Hematopoietic multipotent progenitor cell treated with erythropoietin and hydrocortisone succinate and interleukin-3 and kit ligand, for 15 days (in vitro differentiated cells): ENCODE results near the gene F2RL1.
"Not testable (repeated sequence)": the region's sequence is repeated elsewhere in the genome, so short reads cannot be mapped to it uniquely, and the experiment has no call there.

ENCODE experiments used
- DNase-seq: peaks from one replicate; pipeline ENCODE4 v3.0.0-alpha.2; 2015; ENCODE audit warnings: low spot score

Gene F2RL1

DNA sequence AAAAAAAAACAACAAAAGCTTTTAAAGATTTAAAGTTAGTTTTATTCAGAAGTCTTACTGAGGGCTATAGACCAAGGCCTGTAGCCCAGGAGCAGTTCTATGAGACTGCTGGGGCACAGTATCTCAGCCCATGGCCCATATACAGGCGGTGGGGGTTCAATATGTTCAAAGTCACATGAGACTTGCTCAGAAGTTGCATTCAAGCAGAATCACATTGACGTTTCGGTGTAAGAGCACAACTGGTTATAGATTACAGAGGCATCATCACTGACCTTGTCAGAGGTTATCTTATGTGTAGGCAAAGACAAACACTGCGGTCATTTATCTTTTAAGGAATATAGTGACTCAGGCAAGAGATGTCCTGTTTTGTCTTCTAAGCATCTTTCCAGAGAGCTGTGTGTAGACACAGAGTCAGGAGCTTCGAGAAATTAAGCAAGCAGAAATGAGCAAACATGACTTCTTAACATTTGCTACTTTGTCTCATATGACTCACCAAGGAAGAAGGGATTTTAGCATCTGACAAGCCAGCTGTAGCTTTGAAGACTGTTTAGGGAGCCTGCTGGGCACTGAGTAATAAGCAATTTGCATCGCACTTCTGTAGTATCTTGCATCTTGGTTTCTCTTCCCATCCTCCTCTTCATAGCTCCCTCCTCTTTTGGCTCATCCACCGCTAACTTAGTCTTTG lies 12.9 kb upstream of the F2RL1 start:
- no peak for DNase-seq

DNA sequence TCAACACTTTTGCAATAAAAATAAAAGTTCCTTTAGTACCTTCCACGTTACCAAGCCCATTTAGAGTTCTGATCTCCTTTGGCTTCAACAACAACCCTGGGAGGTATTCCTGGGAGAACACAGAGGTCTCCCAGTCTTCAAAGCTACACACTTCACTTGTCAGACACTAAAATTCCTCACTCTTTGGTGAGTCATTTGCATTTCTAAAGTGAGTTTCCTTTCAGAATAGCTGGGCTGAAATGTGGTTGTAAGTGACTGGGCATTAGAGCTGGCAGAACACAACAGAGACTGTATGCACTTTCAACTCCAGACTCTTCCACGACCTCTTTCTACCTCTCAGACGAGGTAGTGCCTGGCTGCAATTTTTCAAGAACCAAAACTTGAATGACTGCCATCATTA lies 11.5 kb upstream of the F2RL1 start:
- no peak for DNase-seq

DNA sequence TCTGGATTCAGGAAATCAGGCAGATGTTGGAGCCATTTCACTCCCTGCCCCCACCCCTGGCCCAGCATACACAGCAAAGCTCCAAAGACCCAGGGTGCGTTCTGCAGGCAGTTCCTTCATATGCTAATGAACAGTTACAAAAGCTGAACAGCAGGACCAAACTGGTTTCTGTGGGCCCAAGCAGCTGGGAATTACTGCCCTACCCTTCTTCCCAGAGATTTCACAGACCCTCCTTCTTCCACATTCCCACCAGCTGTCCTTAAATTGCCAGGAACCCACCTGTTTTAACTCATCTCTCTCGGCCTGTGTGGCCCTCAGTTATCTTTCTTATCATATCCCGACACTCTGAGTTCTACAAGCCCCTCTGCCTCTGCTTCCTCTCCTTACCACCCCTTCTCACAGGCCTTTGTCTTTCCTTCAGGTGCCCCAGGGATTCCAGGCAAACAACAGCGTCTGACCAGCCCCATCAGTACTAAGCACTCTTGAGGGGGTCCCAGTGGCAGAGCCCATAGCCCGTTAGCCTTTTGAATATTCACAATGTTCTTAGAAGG lies 10.6 kb upstream of the F2RL1 start:
- no peak for DNase-seq

GRCh38 chr5:76809141-76809540 lies 9.7 kb upstream of the F2RL1 start:
- DNase-seq = no peak

DNA sequence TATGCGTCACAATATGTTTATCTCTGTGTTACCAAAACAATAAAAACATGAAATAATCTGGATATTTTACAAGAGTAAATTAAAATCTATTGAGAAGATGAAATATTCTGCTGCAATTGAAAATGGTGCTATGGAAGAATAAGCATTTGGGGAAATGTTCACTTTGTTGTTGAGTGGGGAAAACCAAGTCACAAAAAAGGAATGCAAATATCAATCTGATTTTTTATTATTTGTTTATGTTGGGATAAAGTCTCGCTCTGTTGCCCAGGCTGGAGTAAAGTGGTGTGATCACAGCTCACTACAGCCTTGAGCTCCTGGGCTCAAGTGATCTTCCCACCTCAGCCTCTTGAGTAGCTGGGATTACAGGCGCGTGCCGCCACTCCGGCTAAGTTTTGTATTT lies 8.6 kb upstream of the F2RL1 start:
- DNase-seq = no peak

DNA sequence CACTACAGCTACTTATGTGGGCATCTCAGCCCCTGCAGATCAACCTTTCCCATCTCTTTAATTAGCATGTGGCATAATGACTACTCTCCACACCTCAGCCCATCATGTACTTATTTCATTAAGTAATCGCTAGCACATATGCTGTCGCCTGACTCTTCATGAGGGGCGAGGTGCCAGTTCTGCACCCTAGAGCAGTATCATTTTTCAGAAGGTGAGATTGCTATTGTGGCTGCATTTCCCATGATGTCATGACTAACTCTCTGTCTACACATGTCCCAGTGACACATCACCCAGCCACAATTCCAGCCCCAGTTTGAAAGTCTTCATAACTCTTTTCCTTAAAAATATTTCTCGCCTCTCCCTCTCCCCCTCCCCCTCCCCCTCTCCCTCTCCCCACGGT lies 7.6 kb upstream of the F2RL1 start:
- DNase-seq = no peak

GRCh38 chr5:76812209-76812608 lies 6.6 kb upstream of the F2RL1 start:
- DNase-seq = not testable (repeated sequence)

GRCh38 chr5:76813982-76814562 lies 4.8 kb upstream of the F2RL1 start:
- no peak for DNase-seq

DNA sequence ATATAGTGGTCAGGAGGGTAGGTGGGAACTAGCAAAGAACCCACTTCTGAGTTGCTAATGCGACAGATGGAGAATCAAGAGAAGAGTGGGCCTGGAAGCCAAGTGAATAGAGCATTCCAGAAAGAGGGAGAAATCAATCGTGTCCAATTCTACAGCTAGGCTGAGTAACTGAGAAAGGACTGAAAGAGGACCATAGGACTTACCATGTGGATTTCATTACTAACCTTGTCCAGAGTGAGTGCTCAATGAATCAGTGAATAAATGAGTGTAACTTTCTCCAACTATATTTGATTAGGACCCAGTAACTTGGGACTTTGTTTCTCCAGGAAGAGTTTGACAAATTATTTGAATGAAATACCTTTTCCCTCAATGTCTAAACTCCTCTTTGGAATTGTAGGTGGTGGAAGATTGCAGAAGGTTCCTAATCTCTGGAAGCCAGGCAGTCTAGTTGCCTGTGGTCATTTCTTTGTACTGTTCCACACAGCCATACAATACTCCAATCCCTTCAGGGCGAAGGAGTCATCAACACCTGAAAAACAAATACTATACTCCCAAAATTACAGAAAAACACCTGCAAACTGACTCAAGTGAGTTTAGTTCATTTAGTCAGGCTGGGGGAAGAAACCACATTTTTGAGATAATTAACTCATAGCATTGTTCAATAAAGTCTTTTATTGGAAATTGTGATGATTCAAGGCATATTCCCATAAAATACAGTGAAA lies 2.6 kb upstream of the F2RL1 start:
- DNase-seq = no peak

GRCh38 chr5:76819851-76820525 lies 1.2 kb downstream of the F2RL1 start:
- no peak for DNase-seq

GRCh38 chr5:76820526-76820890 lies 1.7 kb downstream of the F2RL1 start:
- DNase-seq = no peak

DNA sequence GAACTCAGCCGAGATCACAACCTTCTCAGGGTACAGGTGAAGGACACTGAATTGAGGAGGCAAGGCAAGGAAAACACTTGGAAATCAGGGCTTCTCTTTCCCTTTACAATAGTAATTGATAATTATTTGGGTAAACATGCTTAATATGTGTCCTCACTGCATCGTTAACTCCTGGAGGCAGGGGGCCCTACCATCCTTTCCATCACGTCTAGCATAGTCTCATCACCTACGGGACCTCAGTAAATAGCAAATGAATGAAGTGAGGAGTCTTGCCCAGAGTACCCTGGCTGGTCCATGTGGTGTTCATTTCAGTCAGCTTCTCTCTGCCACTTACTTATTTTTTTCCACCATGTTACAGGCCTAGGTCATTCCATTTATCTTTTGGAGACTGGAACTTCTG lies 2.3 kb downstream of the F2RL1 start:
- no peak for DNase-seq

DNA sequence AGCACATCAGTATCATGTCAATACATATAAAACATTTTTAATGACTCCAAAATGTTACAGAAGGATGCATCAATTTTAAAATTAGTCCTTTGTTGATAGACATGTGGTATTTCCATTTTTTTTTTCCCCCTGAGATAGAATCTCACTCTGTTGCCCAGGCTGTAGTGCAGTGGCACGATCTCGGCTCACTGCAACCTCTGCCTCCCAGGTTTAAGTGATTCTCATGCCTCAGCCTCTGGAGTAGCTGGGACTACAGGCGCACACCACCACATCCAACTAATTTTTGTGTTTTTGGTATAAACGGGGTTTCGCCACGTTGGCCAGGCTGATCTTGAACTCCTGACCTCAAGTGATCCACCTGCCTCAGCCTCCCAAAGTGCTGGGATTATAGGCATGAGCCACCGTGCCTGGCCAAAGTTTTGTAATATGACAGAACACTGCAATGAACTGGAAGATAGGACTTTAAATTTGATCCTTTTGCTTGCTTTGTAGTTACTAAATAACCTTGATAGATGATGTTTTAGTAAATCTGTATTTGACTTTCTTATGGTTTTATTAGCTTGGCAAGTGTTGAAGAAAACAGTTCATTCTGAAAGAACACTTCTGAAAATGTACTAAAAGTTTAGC lies 3.4 kb downstream of the F2RL1 start:
- DNase-seq = not testable (repeated sequence)

DNA sequence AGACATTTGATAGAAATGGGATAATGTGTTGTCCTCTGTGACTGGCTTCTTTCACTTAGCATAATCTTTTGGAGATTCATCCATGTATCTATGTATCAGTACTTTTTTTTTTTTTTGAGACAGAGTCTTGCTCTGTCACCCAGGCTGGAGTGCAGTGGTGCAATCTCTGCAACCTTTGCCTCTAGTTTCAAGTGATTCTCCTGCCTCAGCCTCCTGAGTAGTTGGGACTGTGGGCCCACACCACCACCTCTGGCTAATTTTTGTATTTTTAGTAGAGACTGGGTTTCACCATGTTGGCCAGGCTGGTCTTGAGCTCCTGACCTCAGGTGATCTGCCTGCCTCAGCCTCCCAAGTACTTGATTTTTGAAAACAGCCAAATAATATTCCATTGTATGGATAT lies 7.6 kb downstream of the F2RL1 start:
- DNase-seq = not testable (repeated sequence)

GRCh38 chr5:76831110-76831452 lies 12.3 kb downstream of the F2RL1 start:
- no peak for DNase-seq

GRCh38 chr5:76836181-76836580 lies 17.4 kb downstream of the F2RL1 start:
- no peak for DNase-seq

DNA sequence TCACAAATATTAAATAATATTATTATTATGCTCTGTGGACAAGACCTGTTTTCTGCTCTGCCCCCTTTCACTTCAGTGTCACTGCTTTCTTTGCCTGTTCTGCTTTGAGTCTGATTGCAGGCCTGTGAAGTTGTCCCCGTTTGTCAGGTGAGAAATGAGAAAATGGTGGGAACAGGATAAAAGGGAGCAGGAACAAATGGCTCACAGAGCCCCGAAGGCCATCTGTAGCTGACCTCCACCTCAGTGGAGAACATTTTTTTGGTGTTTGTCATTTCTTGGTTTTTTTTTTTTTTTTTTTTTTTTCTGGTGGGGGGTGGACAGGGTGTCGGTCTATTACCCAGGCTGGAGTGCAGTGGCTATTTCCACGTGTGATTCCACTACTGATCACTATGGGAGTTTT lies 17.8 kb downstream of the F2RL1 start:
- DNase-seq = no peak

DNA sequence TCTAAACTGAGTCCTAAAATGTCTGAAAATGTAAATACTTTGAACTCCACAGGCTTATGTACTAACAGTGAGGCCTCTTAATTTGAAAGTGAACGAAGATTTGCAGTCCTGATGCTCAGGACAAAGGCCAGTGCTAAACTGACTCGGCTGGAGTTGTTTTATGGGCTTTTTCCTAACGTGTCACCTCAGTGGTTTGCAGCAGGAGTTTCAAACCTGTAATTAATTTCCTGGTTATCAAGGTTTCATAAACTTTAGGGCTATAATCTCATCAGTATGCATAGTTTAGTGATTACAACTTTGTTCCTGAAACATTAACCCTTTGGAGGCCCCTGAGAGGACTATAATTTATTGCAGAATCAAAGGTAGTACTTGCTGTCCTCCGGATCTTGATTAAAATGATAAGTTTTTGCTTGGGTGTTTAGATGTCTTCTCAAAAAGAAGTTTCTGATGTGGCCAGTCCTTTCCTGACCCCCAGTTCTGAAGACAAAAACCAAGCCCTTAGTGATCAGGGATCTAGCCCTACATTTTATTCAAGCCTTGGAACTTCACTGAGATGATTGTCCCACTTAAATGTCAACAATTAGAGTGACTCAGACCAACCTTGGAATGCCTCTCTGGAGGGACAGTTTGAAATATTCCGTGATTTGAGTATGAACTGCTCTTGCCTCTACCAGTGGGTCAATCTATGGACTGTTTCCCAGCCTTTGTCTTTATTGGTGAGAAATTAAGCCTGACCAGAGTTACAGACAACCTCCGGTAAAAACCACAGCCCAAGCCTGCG lies 19.8 kb downstream of the F2RL1 start:
- DNase-seq = no peak

DNA sequence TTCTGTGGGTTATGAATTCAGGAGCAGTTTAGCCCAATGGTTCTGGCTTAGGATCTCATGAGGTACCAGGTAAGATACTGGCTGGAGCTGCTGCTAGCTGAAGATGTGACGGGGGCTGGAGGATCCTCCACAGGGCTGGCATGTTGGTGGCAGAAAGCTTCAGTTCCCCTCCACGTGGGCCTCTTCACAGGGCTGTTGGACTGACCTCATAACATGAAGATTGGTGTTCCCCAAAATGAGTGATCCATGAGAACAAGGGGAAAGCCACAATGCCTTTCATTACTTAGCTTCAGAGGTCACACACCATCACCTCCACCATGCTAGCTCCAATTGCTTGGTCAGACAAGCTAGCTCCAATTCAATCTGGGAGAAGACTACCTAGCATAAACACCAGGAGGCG lies 22.5 kb downstream of the F2RL1 start:
- no peak for DNase-seq

DNA sequence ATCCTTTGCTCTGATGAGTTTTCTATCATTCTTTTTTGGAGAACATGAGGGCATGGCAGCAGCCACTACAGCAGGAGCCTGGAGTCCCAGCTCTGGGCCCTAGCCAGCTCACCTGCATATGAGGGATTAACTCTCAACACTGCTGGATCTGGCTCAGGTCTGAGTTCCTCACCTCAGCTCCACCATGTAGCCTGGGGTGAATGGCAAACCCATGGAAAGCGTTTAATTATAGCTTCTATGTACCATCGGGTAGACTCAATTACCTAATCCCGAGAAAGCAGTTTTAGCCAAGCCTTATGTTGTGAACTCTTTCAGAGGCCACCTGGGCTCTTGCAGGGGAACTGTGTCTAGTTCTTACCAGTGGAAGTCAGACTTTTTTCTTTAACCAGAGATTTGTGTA lies 27.1 kb downstream of the F2RL1 start:
- DNase-seq = no peak

GRCh38 chr5:76849419-76850291 lies 30.8 kb downstream of the F2RL1 start, which contains the start of gene S100Z:
TSS of gene S100Z (plus strand) at chr5:76850014. CDS start at chr5:76875360, 25,346 bp downstream.
- peak; percentile 9 for DNase-seq
